T-cell (primary cell): ENCODE results near the gene ENPP5. TPM values are rescaled to one million over a fixed set of nuclear protein-coding genes. Genes with fewer than 3 reads are reported as not detected.

Experiments
- ATAC-seq, 4 experiments: fragments of 200-7000 bp in 3 of 4; fragments of 150-1000 bp in 1 of 4; cut with Tn5 transposase; replicated peaks in 1 of 4; 1 replicate in 3 of 4; 2 replicates in 1 of 4; pipeline ENCODE4 v1.10.0; 2021; ENCODE audit warnings: moderate library complexity in 3 of 4, mild to moderate bottlenecking in 2 of 4, moderate number of reproducible peaks in 1 of 4
- CTCF ChIA-PET, 2 donors: fragments of 300-600 bp; sonication (Branson Sonifier 250); formaldehyde crosslinking; loops; one replicate each; lab custom pipeline; 2022; ENCODE audit warnings: antibody characterized with exemption in 2 of 2; lab: Charles Lee
- POLR2A ChIA-PET, 2 donors: fragments of 300-600 bp; sonication (Branson Sonifier 250); formaldehyde crosslinking; loops; one replicate each; lab custom pipeline; 2022; ENCODE audit warnings: antibody characterized with exemption in 2 of 2; lab: Charles Lee
- DNase-seq, 35 experiments: peaks; one replicate each; pipeline versions ENCODE4 v3.0.0 to v3.0.0-alpha.2; 2013 to 2023
- H3K27ac ChIP-seq: one replicate; pipeline ENCODE4 v1.5.1; 2013; ENCODE audit warnings: low read length
- H3K27me3 ChIP-seq, 2 experiments: replicated peaks in 1 of 2; 1 replicate in 1 of 2; 2 replicates in 1 of 2; pipeline versions ENCODE4 v1.6.1 to v1.7.0; 2013; ENCODE audit warnings: low read length in 1 of 2, mixed read lengths in 1 of 2; ENCODE audit not compliant: control insufficient read depth in 2 of 2, insufficient read depth in 2 of 2; ENCODE audit errors: extremely low read depth in 1 of 2
- H3K36me3 ChIP-seq, 2 donors: 1 replicate in 1 of 2; 2 replicates in 1 of 2; pipeline versions ENCODE4 v1.6.1 to v1.7.0; 2013; ENCODE audit warnings: low read length in 1 of 2; ENCODE audit not compliant: control insufficient read depth in 2 of 2, insufficient read depth in 1 of 2; ENCODE audit errors: extremely low read depth in 1 of 2
- H3K4me1 ChIP-seq, 2 experiments: 1 replicate in 1 of 2; 2 replicates in 1 of 2; pipeline versions ENCODE4 v1.6.1 to v1.7.0; 2013; ENCODE audit warnings: low read length in 2 of 2, mixed read lengths in 1 of 2; ENCODE audit not compliant: insufficient read depth in 2 of 2, control insufficient read depth in 1 of 2; ENCODE audit errors: extremely low read depth in 1 of 2
- H3K4me3 ChIP-seq, 2 donors: 1 replicate in 1 of 2; 2 replicates in 1 of 2; pipeline versions ENCODE4 v1.5.1 to v1.7.0; 2013; ENCODE audit warnings: mild to moderate bottlenecking in 2 of 2, low read length in 1 of 2, moderate library complexity in 1 of 2; ENCODE audit not compliant: control insufficient read depth in 1 of 2; ENCODE audit errors: extremely low read depth in 1 of 2
- H3K9me3 ChIP-seq: 2 replicates; pipeline ENCODE4 v1.7.0; 2013
- H3K27ac Mint-ChIP-seq, 2 donors: one replicate each; pipeline ENCODE4 v1.8.0; 2020 to 2021; ENCODE audit warnings: mild to moderate bottlenecking in 2 of 2, mixed read lengths in 2 of 2
- H3K27me3 Mint-ChIP-seq, 2 donors: one replicate each; pipeline ENCODE4 v1.8.0; 2021 to 2022; ENCODE audit warnings: mixed read lengths in 2 of 2
- H3K36me3 Mint-ChIP-seq: one replicate; pipeline ENCODE4 v1.8.0; 2021; ENCODE audit warnings: mixed read lengths
- H3K4me1 Mint-ChIP-seq, 3 donors: one replicate each; pipeline ENCODE4 v1.8.0; 2020 to 2022; ENCODE audit warnings: mixed read lengths in 3 of 3, mild to moderate bottlenecking in 1 of 3
- H3K4me3 Mint-ChIP-seq, 3 donors: one replicate each; pipeline ENCODE4 v1.8.0; 2020 to 2022; ENCODE audit warnings: mild to moderate bottlenecking in 3 of 3, mixed read lengths in 3 of 3, moderate library complexity in 3 of 3
- H3K9me3 Mint-ChIP-seq, 3 donors: one replicate each; pipeline ENCODE4 v1.8.0; 2020 to 2022; ENCODE audit warnings: mixed read lengths in 3 of 3
- WGBS: methylation state at CpG from one replicate; pipeline ENCODE4 v1.1.5; 2013; ENCODE audit warnings: missing lambda C conversion rate; ENCODE audit not compliant: insufficient coverage; 5-methylcytosine and 5-hydroxymethylcytosine counted together
- total RNA-seq, 35 experiments: library from RNA in 6 of 35; stranded (reverse) in 6 of 35; fragments of 120-200 nt in 1 of 35; gene quantifications; one replicate each; pipeline versions ENCODE4 v1.2.1 to v1.2.4 and lab custom pipeline; 2013 to 2026

ENPP5 gene
- total RNA-seq, 5 donors from 2014 or later (not counting 1 experiment from before 2014, with no cell fraction given), result 0.38 to 1.7 (median 0.70) TPM

DNA sequence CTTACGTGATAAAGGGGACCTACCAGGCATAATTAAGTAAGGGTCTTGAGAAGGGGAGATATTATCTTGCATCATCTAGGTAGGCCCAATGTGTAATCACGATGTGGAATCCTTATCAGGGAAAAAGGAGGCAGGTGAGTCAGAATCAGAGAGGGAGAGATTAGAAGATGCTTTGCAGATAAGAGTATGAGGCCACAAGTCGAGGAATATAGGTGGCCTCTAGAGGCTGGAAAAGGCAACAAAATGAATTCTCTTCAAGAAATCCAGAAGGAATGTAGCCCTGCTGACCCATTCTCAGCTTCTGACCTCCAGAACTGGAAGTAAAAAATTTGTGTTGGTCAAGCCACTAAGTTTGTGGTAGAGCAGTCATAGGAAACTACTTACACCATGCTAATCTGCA, 51.9 kb downstream of the ENPP5 start:
- WGBS, result 83% methylated on average over 2 of the region's 3 CpGs
- Mint-ChIP-seq H3K9me3 (peaks cover 0 to 10% (median 6%) of the 10 kb centered on the region in 3 donors), H3K4me3 (no peak overlapping the region)

DNA sequence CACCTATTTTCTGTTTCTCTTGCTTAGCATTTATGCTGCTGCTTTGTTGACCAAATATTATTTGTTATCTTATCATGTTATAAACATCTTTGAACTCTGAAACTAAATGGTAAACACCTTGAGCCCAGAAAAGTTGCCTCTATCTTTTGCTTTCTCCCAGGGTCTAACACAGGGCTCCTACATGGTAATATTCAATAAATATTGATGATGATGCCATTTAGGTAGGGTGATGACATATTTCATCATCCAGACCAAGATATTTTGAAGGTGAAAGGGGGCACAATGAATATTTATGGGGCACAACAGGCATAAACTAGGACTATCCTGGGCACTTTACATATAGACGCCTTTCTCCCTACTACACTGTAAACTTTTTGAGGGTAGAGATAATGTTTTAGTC, 52.6 kb downstream of the ENPP5 start:
- Histone ChIP-seq H3K27me3 (no peaks in the 10 kb centered on the region), H3K36me3 (no peaks in the 10 kb centered on the region), H3K9me3 (no peaks in the 10 kb centered on the region), H3K4me3 (no peak overlapping the region), H3K27ac (no peak overlapping the region), H3K4me1 (peaks cover 0 to 10% of the 10 kb centered on the region in 2 experiments)
- DNase-seq (no peak), ATAC-seq (no peak)
- no peak overlapping the region for H3K4me3 Mint-ChIP-seq
- H3K27ac Mint-ChIP-seq, result no peak overlapping the region
- H3K9me3 Mint-ChIP-seq, result peaks cover 0 to 10% (median 6%) of the 10 kb centered on the region in 3 donors
- peaks cover 46% of the 10 kb centered on the region for H3K36me3 Mint-ChIP-seq
- peaks cover 23 to 40% (median 34%) of the 10 kb centered on the region in 3 donors for H3K4me1 Mint-ChIP-seq
- no peaks in the 10 kb centered on the region for H3K27me3 Mint-ChIP-seq
- WGBS, result no CpG with 5 or more reads among the region's 1 CpG
- ChIA-PET POLR2A (no interaction called here), CTCF (no interaction called here)

More for the DNA sequence above, 51.9 kb downstream of the ENPP5 start:
- Mint-ChIP-seq H3K36me3 (peaks cover 46% of the 10 kb centered on the region), H3K27ac (no peak overlapping the region), H3K27me3 (no peaks in the 10 kb centered on the region), H3K4me1 (peaks cover 21 to 42% (median 34%) of the 10 kb centered on the region in 3 donors)
- DNase-seq, result no peak
- POLR2A ChIA-PET, result no interaction called here
- peaks cover 0 to 10% of the 10 kb centered on the region in 2 experiments for H3K4me1 ChIP-seq
- H3K36me3 ChIP-seq, result no peaks in the 10 kb centered on the region
- H3K27ac ChIP-seq, result no peak overlapping the region
- ATAC-seq, result no peak
- H3K9me3 ChIP-seq, result no peaks in the 10 kb centered on the region
- CTCF ChIA-PET, result no interaction called here
- H3K27me3 ChIP-seq, result no peaks in the 10 kb centered on the region
- H3K4me3 ChIP-seq, result no peak overlapping the region

DNA sequence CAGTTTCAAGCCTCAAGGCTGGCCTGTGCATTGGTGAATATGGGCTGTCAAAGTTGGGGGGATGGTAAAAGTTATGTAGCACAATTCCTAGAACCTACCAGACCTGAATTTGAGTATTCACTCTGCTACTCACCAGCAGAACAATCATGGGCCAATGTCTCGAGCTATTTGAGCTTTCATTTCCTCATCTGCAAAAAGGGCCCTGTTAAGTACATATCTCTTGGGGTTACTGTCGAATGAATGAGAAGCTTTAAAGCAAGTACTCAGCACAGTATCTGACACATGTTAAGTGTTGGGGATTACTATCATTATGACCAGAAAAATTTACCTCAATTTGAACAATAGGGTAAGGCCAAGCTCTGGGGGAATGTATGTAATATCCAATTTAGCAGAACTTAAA, 54.5 kb downstream of the ENPP5 start:
- Histone ChIP-seq H3K27me3 (no peaks in the 10 kb centered on the region), H3K27ac (no peak overlapping the region), H3K4me3 (no peak overlapping the region), H3K4me1 (peaks cover 0 to 10% of the 10 kb centered on the region in 2 experiments), H3K36me3 (no peaks in the 10 kb centered on the region), H3K9me3 (no peaks in the 10 kb centered on the region)
- ChIA-PET POLR2A (no interaction called here), CTCF (interaction anchor here in 1 of 2 donors (1.1 kb wide), 1 partner anchor 26 kb away, joined by 3 read pairs; no protein-coding TSS in a partner anchor)
- no peak overlapping the region for H3K27ac Mint-ChIP-seq
- ATAC-seq, result no peak
- no peaks in the 10 kb centered on the region for H3K27me3 Mint-ChIP-seq
- H3K9me3 Mint-ChIP-seq, result peaks cover 4 to 10% (median 7%) of the 10 kb centered on the region in 3 donors
- peaks cover 47% of the 10 kb centered on the region for H3K36me3 Mint-ChIP-seq
- no peak overlapping the region for H3K4me3 Mint-ChIP-seq
- WGBS, result no CpG with 5 or more reads among the region's 2 CpGs
- no peak for DNase-seq
- peaks cover 21 to 30% (median 30%) of the 10 kb centered on the region in 3 donors for H3K4me1 Mint-ChIP-seq

DNA sequence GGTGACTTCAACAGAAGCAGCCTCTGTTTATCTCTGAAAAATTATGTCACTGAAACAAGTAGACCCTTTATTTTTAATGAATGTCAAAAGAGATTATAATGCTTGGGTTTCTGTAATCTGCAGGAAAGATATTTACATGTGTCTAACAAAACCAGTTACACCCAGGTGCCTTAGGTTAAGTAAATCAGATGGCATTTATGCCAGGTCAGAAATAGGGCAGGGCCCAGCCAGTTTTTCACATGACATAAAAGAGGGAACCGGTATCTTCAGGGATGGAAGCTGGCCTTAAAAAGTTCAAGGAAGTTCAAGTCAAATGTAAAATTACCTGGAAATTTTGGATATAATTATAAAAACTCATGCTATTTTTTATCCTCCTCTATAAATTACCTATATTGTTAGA, 55.1 kb downstream of the ENPP5 start:
- no peak for ATAC-seq
- Mint-ChIP-seq H3K27ac (no peak overlapping the region), H3K9me3 (peaks cover 4 to 10% (median 7%) of the 10 kb centered on the region in 3 donors), H3K4me1 (peaks cover 21 to 26% (median 26%) of the 10 kb centered on the region in 3 donors), H3K27me3 (no peaks in the 10 kb centered on the region), H3K4me3 (no peak overlapping the region), H3K36me3 (peaks cover 45% of the 10 kb centered on the region)
- peaks cover 0 to 10% of the 10 kb centered on the region in 2 experiments for H3K4me1 ChIP-seq
- no peak for DNase-seq
- no peak overlapping the region for H3K4me3 ChIP-seq
- ChIA-PET CTCF (no interaction called here), POLR2A (no interaction called here)
- H3K27ac ChIP-seq, result no peak overlapping the region
- H3K9me3 ChIP-seq, result no peaks in the 10 kb centered on the region
- no CpG with 5 or more reads among the region's 1 CpG for WGBS
- H3K36me3 ChIP-seq, result no peaks in the 10 kb centered on the region
- H3K27me3 ChIP-seq, result no peaks in the 10 kb centered on the region

DNA sequence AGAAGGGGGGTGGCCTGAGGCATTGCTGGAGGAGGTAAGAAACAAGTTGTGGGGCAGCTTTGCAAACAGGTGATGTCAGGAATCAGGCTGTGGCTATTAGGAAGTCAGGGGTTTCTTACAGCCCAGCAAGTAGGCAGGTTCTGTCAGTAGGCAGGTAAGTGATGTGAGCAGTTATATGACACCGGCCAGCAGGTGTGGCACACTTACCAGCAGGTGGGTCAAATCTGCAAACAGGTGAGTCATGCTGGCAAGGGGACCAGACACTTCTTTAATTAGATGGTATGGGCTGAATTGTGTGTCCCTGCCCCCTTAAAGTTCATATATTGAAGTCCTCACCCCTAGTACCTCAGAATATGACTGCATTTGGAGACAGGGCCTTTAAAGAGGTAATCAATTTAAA, 57.4 kb downstream of the ENPP5 start:
- Mint-ChIP-seq H3K36me3 (peaks cover 42% of the 10 kb centered on the region), H3K9me3 (peaks cover 7 to 16% (median 11%) of the 10 kb centered on the region in 3 donors), H3K27ac (no peak overlapping the region), H3K4me3 (no peak overlapping the region), H3K4me1 (peaks cover 4 to 16% (median 6%) of the 10 kb centered on the region in 3 donors), H3K27me3 (no peaks in the 10 kb centered on the region)
- ChIA-PET POLR2A (no interaction called here), CTCF (interaction anchor here in 1 of 2 donors (0.7 kb wide), 1 partner anchor 1674 kb away, joined by 4 read pairs; no protein-coding TSS in a partner anchor)
- no CpG with 5 or more reads among the region's 1 CpG for WGBS
- ATAC-seq (no peak), DNase-seq (no peak)
- Histone ChIP-seq H3K9me3 (no peaks in the 10 kb centered on the region), H3K4me3 (no peak overlapping the region), H3K27ac (no peak overlapping the region), H3K36me3 (no peaks in the 10 kb centered on the region), H3K27me3 (no peaks in the 10 kb centered on the region), H3K4me1 (no peaks in the 10 kb centered on the region)

Other genes with a start within 250 kb of the ENPP5 start
- 10 to 100 TPM in 1 of 5 donors, 1 to 10 TPM in 4; 3.8 to 17.8 (median 7.1) TPM for gene CLIC5, start 155.1 kb downstream of the ENPP5 start, total RNA-seq
- gene ENPP4, start 41.0 kb downstream of the ENPP5 start, total RNA-seq, result 1 to 10 TPM; 6.3 to 9.4 (median 8.1) TPM